SK-N-SH (cell line): ENCODE measurements around the gene PIEZO2.

Source experiments
- CTCF ChIP-seq: fragments of 200-600 bp; sonication (generic); IDR thresholded peaks from 2 replicates; pipeline ENCODE4 v1.6.1; 2017; ENCODE audit warnings: antibody characterized with exemption, mild to moderate bottlenecking, moderate library complexity
- EP300 ChIP-seq, 2 experiments: IDR thresholded peaks; 2 replicates each; pipeline versions ENCODE4 v1.4.0 to v1.6.1; 2012; ENCODE audit warnings: borderline replicate concordance in 1 of 2, low read depth in 1 of 2, low read length in 1 of 2
- EZH2phosphoT487 ChIP-seq: fragments of 200-600 bp; sonication (generic); IDR thresholded peaks from 2 replicates; pipeline ENCODE4 v1.6.1; 2017; ENCODE audit warnings: low read depth, mixed run types, mild to moderate bottlenecking, antibody characterized with exemption, moderate library complexity, borderline replicate concordance
- FOSL2 ChIP-seq: IDR thresholded peaks from 2 replicates; pipeline ENCODE4 v1.4.0; 2012; ENCODE audit warnings: low read depth, mild to moderate bottlenecking, moderate library complexity, borderline replicate concordance
- IRF3 ChIP-seq: fragments of 150-350 bp; IDR thresholded peaks from 2 replicates; pipeline ENCODE4 v1.6.1; 2016; ENCODE audit warnings: mild to moderate bottlenecking, low read depth, low read length
- NFIC ChIP-seq: IDR thresholded peaks from 2 replicates; pipeline ENCODE4 v1.4.0; 2012; ENCODE audit warnings: borderline replicate concordance
- POLR2AphosphoS5 ChIP-seq: IDR thresholded peaks from 2 replicates; pipeline ENCODE4 v1.6.1; 2012; ENCODE audit warnings: low read depth, low read length
- RAD21 ChIP-seq: IDR thresholded peaks from 2 replicates; pipeline ENCODE4 v1.6.1; 2012; ENCODE audit warnings: mild to moderate bottlenecking, low read length
- REST ChIP-seq: IDR thresholded peaks from 2 replicates; pipeline ENCODE4 v1.6.1; 2012; ENCODE audit warnings: mild to moderate bottlenecking, low read depth, low read length, moderate library complexity
- RFX5 ChIP-seq: IDR thresholded peaks from 2 replicates; pipeline ENCODE4 v1.6.1; 2012; ENCODE audit warnings: mild to moderate bottlenecking, improper control_type of control experiment, low read length
- TEAD4 ChIP-seq: IDR thresholded peaks from 2 replicates; pipeline ENCODE4 v1.4.0; 2012; ENCODE audit warnings: mild to moderate bottlenecking, borderline replicate concordance; ENCODE audit not compliant: insufficient read depth
- USF1 ChIP-seq: IDR thresholded peaks from 2 replicates; pipeline ENCODE4 v1.4.0; 2012; ENCODE audit warnings: low read depth, borderline replicate concordance
- USF2 ChIP-seq: fragments of 150-350 bp; IDR thresholded peaks from 2 replicates; pipeline ENCODE4 v1.6.1; 2017; ENCODE audit warnings: antibody characterized with exemption, low read length, low read depth, borderline replicate concordance
- YY1 ChIP-seq: IDR thresholded peaks from 2 replicates; pipeline ENCODE4 v1.4.0; 2012; ENCODE audit warnings: low read depth, mild to moderate bottlenecking

GRCh38 chr18:10660179-10660884, 489.0 kb downstream of the PIEZO2 start:
- TF ChIP-seq CTCF (no peak), POLR2AphosphoS5 (no peak), FOSL2 (no peak), RAD21 (no peak), RFX5 (no peak), REST (no peak), YY1 (no peak), EP300 (IDR thresholded peaks at IDR 0.05; ENCODE audit: borderline replicate concordance in 1 of 2, low read depth in 1 of 2, low read length in 1 of 2) (no peak), TEAD4 (no peak), IRF3 (no peak), EZH2phosphoT487 (no peak), USF2 (no peak), NFIC (no peak), USF1 (no peak)
